PC-3 (cell line): ENCODE data around the gene PEX10.

Experiments
- CTCF ChIP-seq: fragments of 300-600 bp; sonication (generic); conservative IDR thresholded peaks from 2 replicates; pipeline ENCODE4 v1.5.1; 2017; ENCODE audit warnings: antibody characterized with exemption, low read depth, mild to moderate bottlenecking, low read length
- EZH2 ChIP-seq: fragments of 300-600 bp; sonication (generic); IDR thresholded peaks from one replicate; pipeline ENCODE4 v1.6.1; 2017; ENCODE audit warnings: antibody characterized with exemption, mild to moderate bottlenecking, low read length; ENCODE audit not compliant: unreplicated experiment

GRCh38 chr1:2431103-2431502 is 18.7 kb upstream of the PEX10 start:
- TF ChIP-seq CTCF (no peak), EZH2 (no peak)
